Measurements from ENCODE around the gene WDFY2. TPM values are rescaled to one million over a fixed set of nuclear protein-coding genes. Genes with fewer than 3 reads are reported as not detected.

Gene WDFY2
- total and polyA plus RNA-seq, 2 donors: 3.4 to 7.4 TPM

DNA sequence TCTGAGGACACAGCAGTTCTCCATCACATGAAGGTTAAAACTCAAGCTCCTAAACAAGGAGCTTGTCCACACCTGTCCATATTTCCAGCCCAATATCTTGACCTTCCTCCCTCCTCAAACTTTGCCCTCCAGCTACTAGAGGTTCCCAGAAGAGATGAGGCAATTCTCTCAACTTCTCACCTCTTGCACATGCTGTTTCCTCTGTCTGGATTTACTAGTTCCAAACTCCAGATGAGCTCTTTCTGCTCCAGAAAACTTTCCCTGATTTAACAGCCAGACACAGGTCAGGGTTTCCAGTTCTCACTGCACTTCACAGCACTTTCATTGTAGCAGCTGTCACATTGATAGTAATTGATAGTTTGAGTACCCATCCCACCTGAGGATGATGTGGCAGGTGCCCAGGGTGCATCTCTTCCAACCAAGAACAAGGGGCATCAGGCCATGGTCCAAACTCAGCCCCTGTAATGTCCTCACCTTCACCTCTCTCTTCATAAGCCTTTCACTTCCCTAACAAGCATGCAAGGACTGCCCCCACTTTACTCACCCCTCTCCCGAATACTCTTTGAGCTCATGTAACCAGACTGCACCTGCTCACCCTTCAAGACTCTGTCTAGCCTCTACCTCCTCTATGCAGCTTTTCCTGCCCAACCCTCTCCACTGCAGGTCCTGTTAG, 3.0 kb upstream of the WDFY2 start:
- DNase-seq (ENCODE audit: low read depth in 6 of 9, low spot score in 9 of 9): no peak

DNA sequence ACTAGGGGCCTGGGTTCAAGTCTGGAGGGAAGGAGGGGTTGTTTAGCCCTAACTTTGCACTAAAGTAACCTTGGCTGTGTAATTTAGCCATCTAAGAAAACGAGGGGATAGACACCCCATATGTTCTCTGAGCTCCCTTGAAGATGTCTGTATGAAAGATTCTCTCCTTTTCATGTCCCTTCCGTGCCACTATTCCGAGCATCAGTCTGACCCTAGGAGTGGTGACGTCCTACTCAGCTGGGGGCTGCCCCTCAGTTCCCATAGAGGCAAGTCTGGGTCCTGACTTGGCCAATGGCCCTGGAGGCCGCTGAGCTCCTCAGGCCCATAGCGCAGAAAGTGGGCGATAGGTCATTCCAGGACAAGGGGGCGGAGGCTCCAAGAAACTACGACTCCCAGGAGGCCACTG, 790 bp upstream of the WDFY2 start:
- Histone ChIP-seq H3K4me1 (ENCODE audit: control insufficient read depth in 2 of 2, insufficient read depth in 2 of 2, low read length in 2 of 2) (peaks cover 10 to 19% of the 10 kb centered on the region in 2 donors), H3K36me3 (ENCODE audit: control insufficient read depth in 2 of 2, insufficient read depth in 2 of 2, low read length in 1 of 2) (no peaks in the 10 kb centered on the region), H3K4me3 (ENCODE audit: low read length in 2 of 2) (peak overlapping the region; percentile 91 to 92), H3K27ac (ENCODE audit: low read depth in 1 of 2, low read length in 1 of 2) (peak overlapping the region; percentile 81 to 95), H3K27me3 (ENCODE audit: control insufficient read depth in 2 of 2, insufficient read depth in 1 of 2, low read length in 1 of 2) (no peaks in the 10 kb centered on the region), H3K9me3 (ENCODE audit: control insufficient read depth in 2 of 2, insufficient read depth in 1 of 2, low read length in 1 of 2) (peaks cover 0 to 3% of the 10 kb centered on the region in 2 donors)
- no peak for DNase-seq (ENCODE audit: low read depth in 6 of 9, low spot score in 9 of 9)
- 43% methylated on average over 9 of the region's 9 CpGs for WGBS

More for the DNA sequence above, 3.0 kb upstream of the WDFY2 start:
- WGBS: 21% methylated on average over 1 of the region's 1 CpG
- Histone ChIP-seq H3K36me3 (ENCODE audit: control insufficient read depth in 2 of 2, insufficient read depth in 2 of 2, low read length in 1 of 2) (no peaks in the 10 kb centered on the region), H3K4me3 (ENCODE audit: low read length in 2 of 2) (no peak overlapping the region), H3K27ac (ENCODE audit: low read depth in 1 of 2, low read length in 1 of 2) (no peak overlapping the region), H3K27me3 (ENCODE audit: control insufficient read depth in 2 of 2, insufficient read depth in 1 of 2, low read length in 1 of 2) (no peaks in the 10 kb centered on the region), H3K4me1 (ENCODE audit: control insufficient read depth in 2 of 2, insufficient read depth in 2 of 2, low read length in 2 of 2) (peaks cover 10 to 19% of the 10 kb centered on the region in 2 donors), H3K9me3 (ENCODE audit: control insufficient read depth in 2 of 2, insufficient read depth in 1 of 2, low read length in 1 of 2) (peaks cover 0 to 3% of the 10 kb centered on the region in 2 donors)

DNA sequence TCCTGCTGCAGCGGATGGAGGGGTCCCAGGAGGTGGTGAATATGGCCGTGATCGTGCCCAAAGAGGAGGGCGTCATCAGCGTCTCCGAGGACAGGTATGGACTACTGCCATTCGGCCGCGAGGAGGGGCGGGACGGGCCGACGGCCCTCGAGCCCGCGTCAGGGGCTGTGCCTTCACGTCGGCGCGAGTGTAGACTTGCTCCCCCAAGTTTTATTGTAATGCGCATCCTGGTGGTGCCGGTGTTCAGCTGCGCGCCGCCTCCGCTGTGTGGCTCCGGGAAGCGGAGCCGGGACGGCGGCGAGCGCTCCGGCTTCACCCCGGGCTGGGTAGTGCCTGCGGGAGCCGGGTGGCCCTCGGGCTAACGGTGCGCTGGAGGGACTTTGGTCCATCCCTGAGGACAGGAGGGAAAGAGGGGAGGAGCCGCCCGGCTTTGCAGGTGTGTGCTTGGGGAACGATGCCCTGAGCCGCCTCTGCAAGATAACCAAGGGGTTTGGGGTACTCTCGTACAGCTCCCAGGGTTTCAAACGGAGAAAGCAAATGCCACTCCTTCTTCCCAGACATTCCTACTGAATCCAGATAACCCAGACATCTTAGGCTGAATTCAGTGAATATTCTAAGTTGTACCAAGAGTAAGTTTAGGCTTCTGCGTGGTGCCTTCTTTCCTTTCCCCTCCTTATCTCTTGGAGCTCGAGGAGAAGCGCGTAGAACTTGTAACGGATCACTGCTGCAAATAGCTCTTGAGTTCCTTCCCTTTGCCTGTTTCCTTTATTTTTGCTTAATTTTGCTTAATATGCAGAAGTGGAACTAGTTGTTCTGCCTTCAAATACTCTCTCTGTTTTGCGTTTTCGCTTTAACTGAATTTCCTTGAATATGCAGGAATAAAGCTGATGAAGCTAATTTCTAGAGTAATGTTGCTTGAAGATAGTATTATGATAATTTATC, 740 bp downstream of the WDFY2 start:
- H3K9me3 ChIP-seq (ENCODE audit: control insufficient read depth in 2 of 2, insufficient read depth in 1 of 2, low read length in 1 of 2): peaks cover 0 to 3% of the 10 kb centered on the region in 2 donors
- peaks cover 10 to 19% of the 10 kb centered on the region in 2 donors for H3K4me1 ChIP-seq (ENCODE audit: control insufficient read depth in 2 of 2, insufficient read depth in 2 of 2, low read length in 2 of 2)

DNA sequence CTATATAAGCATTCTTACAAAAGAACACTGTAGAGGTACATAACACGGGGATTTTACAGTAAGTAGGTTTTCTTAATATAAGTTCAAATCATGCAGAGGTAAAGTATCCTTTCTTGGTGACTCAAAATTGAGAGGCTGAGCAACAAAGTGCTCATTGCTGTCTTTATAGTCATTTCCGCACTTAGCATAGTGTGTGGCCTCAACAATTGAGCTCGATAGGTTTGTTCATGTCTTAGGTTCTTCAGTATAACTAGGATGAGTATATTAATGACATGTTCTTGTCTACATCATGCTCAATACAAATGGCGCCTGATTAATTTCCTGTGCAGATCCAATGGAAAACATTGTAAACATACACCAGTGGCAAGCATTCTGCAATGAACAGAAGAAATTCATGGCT, 1.4 kb downstream of the WDFY2 start:
- Histone ChIP-seq H3K4me3 (ENCODE audit: low read length in 2 of 2) (peak overlapping the region; percentile 8 to 91), H3K4me1 (ENCODE audit: control insufficient read depth in 2 of 2, insufficient read depth in 2 of 2, low read length in 2 of 2) (peaks cover 10 to 19% of the 10 kb centered on the region in 2 donors), H3K27me3 (ENCODE audit: control insufficient read depth in 2 of 2, insufficient read depth in 1 of 2, low read length in 1 of 2) (no peaks in the 10 kb centered on the region), H3K27ac (ENCODE audit: low read depth in 1 of 2, low read length in 1 of 2) (no peak overlapping the region), H3K36me3 (ENCODE audit: control insufficient read depth in 2 of 2, insufficient read depth in 2 of 2, low read length in 1 of 2) (no peaks in the 10 kb centered on the region), H3K9me3 (ENCODE audit: control insufficient read depth in 2 of 2, insufficient read depth in 1 of 2, low read length in 1 of 2) (peaks cover 0 to 3% of the 10 kb centered on the region in 2 donors)
- 33% methylated on average over 4 of the region's 4 CpGs for WGBS
- DNase-seq (ENCODE audit: low read depth in 6 of 9, low spot score in 9 of 9): no peak

More for the DNA sequence above, 740 bp downstream of the WDFY2 start:
- Histone ChIP-seq H3K36me3 (ENCODE audit: control insufficient read depth in 2 of 2, insufficient read depth in 2 of 2, low read length in 1 of 2) (no peaks in the 10 kb centered on the region), H3K27ac (ENCODE audit: low read depth in 1 of 2, low read length in 1 of 2) (peak overlapping the region; percentile 81 to 90), H3K4me3 (ENCODE audit: low read length in 2 of 2) (peak overlapping the region; percentile 91 to 92), H3K27me3 (ENCODE audit: control insufficient read depth in 2 of 2, insufficient read depth in 1 of 2, low read length in 1 of 2) (no peaks in the 10 kb centered on the region)
- DNase-seq (ENCODE audit: low read depth in 6 of 9, low spot score in 9 of 9): peak in 7 of 9 donors; percentile 42 to 85 (median 64)
- under 1% methylated on average over 53 of the region's 53 CpGs for WGBS

DNA sequence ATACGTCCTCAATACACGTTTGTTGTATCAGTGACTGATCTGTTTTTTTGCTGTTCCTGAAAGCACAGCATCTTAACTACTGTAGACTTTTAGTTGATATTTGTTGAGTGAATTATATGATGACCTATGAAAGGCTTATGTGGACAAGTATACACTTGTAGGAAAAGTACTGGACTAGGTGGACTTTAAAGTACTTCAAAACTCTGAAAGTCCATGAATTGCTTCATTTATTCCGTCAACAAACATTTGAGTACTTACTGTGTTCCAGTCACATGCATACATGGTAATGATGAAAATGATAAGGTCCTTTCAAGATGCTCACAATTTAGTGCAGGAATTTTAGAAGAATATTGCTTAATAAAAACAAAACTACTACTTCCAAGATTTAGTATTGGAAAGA, 3.1 kb downstream of the WDFY2 start:
- Histone ChIP-seq H3K4me3 (ENCODE audit: low read length in 2 of 2) (no peak overlapping the region), H3K9me3 (ENCODE audit: control insufficient read depth in 2 of 2, insufficient read depth in 1 of 2, low read length in 1 of 2) (peaks cover 0 to 3% of the 10 kb centered on the region in 2 donors), H3K4me1 (ENCODE audit: control insufficient read depth in 2 of 2, insufficient read depth in 2 of 2, low read length in 2 of 2) (peaks cover 8 to 11% of the 10 kb centered on the region in 2 donors), H3K36me3 (ENCODE audit: control insufficient read depth in 2 of 2, insufficient read depth in 2 of 2, low read length in 1 of 2) (no peaks in the 10 kb centered on the region), H3K27ac (ENCODE audit: low read depth in 1 of 2, low read length in 1 of 2) (no peak overlapping the region), H3K27me3 (ENCODE audit: control insufficient read depth in 2 of 2, insufficient read depth in 1 of 2, low read length in 1 of 2) (no peaks in the 10 kb centered on the region)
- 97% methylated on average over 3 of the region's 3 CpGs for WGBS
- DNase-seq (ENCODE audit: low read depth in 6 of 9, low spot score in 9 of 9): no peak

DNA sequence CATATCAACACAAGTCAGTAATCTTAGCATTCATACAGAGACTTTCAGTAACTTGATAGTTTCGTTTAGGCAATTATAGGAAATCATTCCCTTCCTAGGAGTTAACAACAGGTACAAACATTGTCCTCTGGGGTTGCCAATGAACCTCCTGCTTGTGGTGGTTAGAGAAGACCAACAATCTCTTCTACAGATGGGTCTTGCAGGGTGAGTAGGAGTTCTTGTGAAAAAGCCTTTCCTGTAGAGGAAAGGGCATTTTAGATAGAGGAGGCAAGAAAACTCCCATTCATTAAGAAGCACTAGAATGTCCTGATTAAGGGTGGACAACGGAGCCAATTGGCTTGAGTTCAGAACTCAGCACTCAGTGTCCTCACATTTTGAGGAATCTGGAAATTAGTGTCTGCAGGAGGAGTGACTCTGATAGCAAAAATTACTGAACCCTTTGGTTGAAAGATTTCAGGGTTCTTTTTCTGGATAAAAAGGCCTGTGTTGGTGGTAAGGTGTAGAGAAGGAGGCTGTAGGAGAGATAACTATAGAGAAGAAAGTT, 4.2 kb downstream of the WDFY2 start:
- DNase-seq (ENCODE audit: low read depth in 6 of 9, low spot score in 9 of 9): no peak
- Histone ChIP-seq H3K27me3 (ENCODE audit: control insufficient read depth in 2 of 2, insufficient read depth in 1 of 2, low read length in 1 of 2) (no peaks in the 10 kb centered on the region), H3K9me3 (ENCODE audit: control insufficient read depth in 2 of 2, insufficient read depth in 1 of 2, low read length in 1 of 2) (peaks cover 0 to 2% of the 10 kb centered on the region in 2 donors), H3K36me3 (ENCODE audit: control insufficient read depth in 2 of 2, insufficient read depth in 2 of 2, low read length in 1 of 2) (no peaks in the 10 kb centered on the region), H3K4me3 (ENCODE audit: low read length in 2 of 2) (no peak overlapping the region), H3K27ac (ENCODE audit: low read depth in 1 of 2, low read length in 1 of 2) (no peak overlapping the region), H3K4me1 (ENCODE audit: control insufficient read depth in 2 of 2, insufficient read depth in 2 of 2, low read length in 2 of 2) (peaks cover 4 to 7% of the 10 kb centered on the region in 2 donors)
- WGBS: 95% methylated on average over 2 of the region's 2 CpGs

DNA sequence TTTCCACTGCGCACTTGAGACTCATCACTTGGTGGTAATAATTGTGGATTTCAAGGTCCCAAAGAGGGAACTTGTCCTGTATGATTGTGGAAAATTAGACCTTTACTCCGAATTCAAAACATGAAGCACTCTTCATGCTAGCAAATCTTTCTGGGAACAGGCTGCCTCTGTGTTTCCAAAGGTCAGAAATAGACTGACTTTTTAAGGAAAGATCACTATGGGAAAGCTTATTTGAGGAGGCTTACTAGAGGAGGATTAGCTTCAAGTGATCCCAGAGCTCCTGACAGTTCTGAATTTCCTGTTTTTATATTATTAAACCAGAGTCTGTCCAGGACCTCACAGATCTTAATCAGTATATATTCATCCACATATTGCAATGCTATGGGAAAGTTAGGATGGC, 5.5 kb downstream of the WDFY2 start:
- WGBS: 96% methylated on average over 2 of the region's 2 CpGs
- H3K9me3 ChIP-seq (ENCODE audit: control insufficient read depth in 2 of 2, insufficient read depth in 1 of 2, low read length in 1 of 2): no peaks in the 10 kb centered on the region
- peaks cover 2 to 5% of the 10 kb centered on the region in 2 donors for H3K4me1 ChIP-seq (ENCODE audit: control insufficient read depth in 2 of 2, insufficient read depth in 2 of 2, low read length in 2 of 2)
- DNase-seq (ENCODE audit: low read depth in 6 of 9, low spot score in 9 of 9): no peak
- H3K27me3 ChIP-seq (ENCODE audit: control insufficient read depth in 2 of 2, insufficient read depth in 1 of 2, low read length in 1 of 2): no peaks in the 10 kb centered on the region
- no peak overlapping the region for H3K27ac ChIP-seq (ENCODE audit: low read depth in 1 of 2, low read length in 1 of 2)
- no peak overlapping the region for H3K4me3 ChIP-seq (ENCODE audit: low read length in 2 of 2)
- no peaks in the 10 kb centered on the region for H3K36me3 ChIP-seq (ENCODE audit: control insufficient read depth in 2 of 2, insufficient read depth in 2 of 2, low read length in 1 of 2)

DNA sequence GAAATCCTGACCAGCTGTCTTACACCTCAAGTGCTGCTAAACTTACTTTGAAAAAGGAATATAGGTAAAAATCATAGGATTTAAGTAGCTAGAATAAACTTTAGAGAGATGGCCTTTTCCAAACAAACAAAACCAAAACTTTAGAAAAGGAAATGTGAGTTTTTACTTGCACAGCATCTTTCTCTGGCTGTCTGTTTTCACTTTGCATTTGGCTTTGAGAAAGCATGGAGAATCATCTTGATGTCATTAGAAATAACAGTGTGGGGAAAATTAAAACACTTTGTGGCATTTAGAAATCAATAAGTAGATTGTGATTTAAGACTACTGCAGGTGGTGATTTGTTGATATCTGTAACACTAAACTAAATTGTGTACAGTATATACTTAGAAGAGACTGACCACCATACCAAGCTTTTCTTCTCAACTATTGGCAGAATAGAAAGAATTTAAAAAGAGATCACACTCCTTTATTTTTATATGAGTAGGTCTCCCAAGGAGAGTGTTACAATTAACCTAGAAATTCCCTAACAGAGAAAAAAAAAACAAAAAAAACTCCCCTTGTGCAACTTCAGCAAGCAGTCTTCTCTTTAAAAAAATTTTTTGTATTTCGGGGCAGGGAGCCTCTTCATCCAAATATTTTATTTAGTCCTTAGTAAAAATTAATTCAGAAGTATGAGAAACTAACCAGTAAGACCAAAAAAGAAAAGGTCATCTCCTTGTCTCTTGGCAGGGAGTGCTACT, 6.1 kb downstream of the WDFY2 start:
- Histone ChIP-seq H3K4me1 (ENCODE audit: control insufficient read depth in 2 of 2, insufficient read depth in 2 of 2, low read length in 2 of 2) (peaks cover 0 to 2% of the 10 kb centered on the region in 2 donors), H3K36me3 (ENCODE audit: control insufficient read depth in 2 of 2, insufficient read depth in 2 of 2, low read length in 1 of 2) (no peaks in the 10 kb centered on the region), H3K27ac (ENCODE audit: low read depth in 1 of 2, low read length in 1 of 2) (peak overlapping the region in 1 of 2 donors; percentile 27), H3K4me3 (ENCODE audit: low read length in 2 of 2) (no peak overlapping the region), H3K9me3 (ENCODE audit: control insufficient read depth in 2 of 2, insufficient read depth in 1 of 2, low read length in 1 of 2) (no peaks in the 10 kb centered on the region), H3K27me3 (ENCODE audit: control insufficient read depth in 2 of 2, insufficient read depth in 1 of 2, low read length in 1 of 2) (no peaks in the 10 kb centered on the region)
- WGBS: 90% methylated on average over 1 of the region's 1 CpG
- no peak for DNase-seq (ENCODE audit: low read depth in 6 of 9, low spot score in 9 of 9)

All from thymus (tissue), 11 donors.